RWPE2 (cell line): ENCODE results near the gene HIRIP3.

Experiments used
- ATAC-seq: fragments of 200-7000 bp; cut with Tn5 transposase; 3 replicates; pipeline ENCODE4 v1.9.1; 2021; ENCODE audit warnings: low read depth
- DNase-seq: peaks from one replicate; pipeline ENCODE4 v3.0.0-alpha.2; 2020; ENCODE audit warnings: low spot score
- H3K27ac ChIP-seq: fragments of 450-650 bp; 2 replicates; pipeline ENCODE4 v1.5.1; 2017; ENCODE audit warnings: mild to moderate bottlenecking; ENCODE audit not compliant: poor library complexity, severe bottlenecking
- H3K27me3 ChIP-seq: fragments of 250-450 bp; sonication (Bioruptor Pico); 2 replicates; pipeline ENCODE4 v1.5.1; 2021; ENCODE audit warnings: mild to moderate bottlenecking, moderate library complexity; ENCODE audit not compliant: insufficient read depth, poor library complexity, severe bottlenecking
- H3K36me3 ChIP-seq: fragments of 250-450 bp; sonication (Bioruptor Pico); 2 replicates; pipeline ENCODE4 v1.5.1; 2020; ENCODE audit warnings: low read depth, mild to moderate bottlenecking, moderate library complexity
- H3K4me1 ChIP-seq: fragments of 250-450 bp; sonication (Bioruptor Pico); 2 replicates; pipeline ENCODE4 v1.5.1; 2021; ENCODE audit warnings: mild to moderate bottlenecking, moderate library complexity; ENCODE audit not compliant: insufficient read depth, poor library complexity, severe bottlenecking
- H3K4me3 ChIP-seq: fragments of 250-450 bp; sonication (Bioruptor Pico); 2 replicates; pipeline ENCODE4 v1.5.1; 2021; ENCODE audit warnings: mild to moderate bottlenecking, moderate library complexity; ENCODE audit not compliant: severe bottlenecking
- H3K9me3 ChIP-seq: fragments of 250-450 bp; sonication (Bioruptor Pico); 2 replicates; pipeline ENCODE4 v1.5.1; 2021; ENCODE audit warnings: mild to moderate bottlenecking, moderate library complexity; ENCODE audit not compliant: severe bottlenecking
- TF ChIP-seq, protein P1 (sequence below): fragments of 450-650 bp; IDR thresholded peaks from one replicate; pipeline ENCODE4 v1.5.1; 2017; ENCODE audit warnings: mild to moderate bottlenecking, moderate library complexity; ENCODE audit not compliant: poor library complexity, severe bottlenecking

The HIRIP3 gene

DNA sequence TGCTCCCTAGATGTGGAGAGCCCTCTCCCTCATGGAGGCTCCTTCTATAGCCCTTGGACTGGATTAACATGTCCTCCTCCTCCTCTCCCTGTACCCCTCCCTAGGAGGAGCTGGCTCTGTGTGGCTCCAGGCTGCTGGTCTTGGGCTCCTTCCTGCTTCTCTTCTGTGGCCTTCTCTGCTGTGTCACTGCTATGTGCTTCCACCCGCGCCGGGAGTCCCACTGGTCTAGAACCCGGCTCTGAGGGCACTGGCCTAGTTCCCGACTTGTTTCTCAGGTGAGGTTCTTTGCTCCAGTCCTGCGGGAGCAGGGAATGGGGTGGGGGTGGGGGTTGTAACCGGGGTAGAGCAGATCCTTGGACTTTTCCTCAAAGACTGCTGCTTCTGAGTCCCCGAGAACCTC, 24.1 kb downstream of the HIRIP3 start:
- TF ChIP-seq, protein P1, sequence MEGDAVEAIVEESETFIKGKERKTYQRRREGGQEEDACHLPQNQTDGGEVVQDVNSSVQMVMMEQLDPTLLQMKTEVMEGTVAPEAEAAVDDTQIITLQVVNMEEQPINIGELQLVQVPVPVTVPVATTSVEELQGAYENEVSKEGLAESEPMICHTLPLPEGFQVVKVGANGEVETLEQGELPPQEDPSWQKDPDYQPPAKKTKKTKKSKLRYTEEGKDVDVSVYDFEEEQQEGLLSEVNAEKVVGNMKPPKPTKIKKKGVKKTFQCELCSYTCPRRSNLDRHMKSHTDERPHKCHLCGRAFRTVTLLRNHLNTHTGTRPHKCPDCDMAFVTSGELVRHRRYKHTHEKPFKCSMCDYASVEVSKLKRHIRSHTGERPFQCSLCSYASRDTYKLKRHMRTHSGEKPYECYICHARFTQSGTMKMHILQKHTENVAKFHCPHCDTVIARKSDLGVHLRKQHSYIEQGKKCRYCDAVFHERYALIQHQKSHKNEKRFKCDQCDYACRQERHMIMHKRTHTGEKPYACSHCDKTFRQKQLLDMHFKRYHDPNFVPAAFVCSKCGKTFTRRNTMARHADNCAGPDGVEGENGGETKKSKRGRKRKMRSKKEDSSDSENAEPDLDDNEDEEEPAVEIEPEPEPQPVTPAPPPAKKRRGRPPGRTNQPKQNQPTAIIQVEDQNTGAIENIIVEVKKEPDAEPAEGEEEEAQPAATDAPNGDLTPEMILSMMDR = no peak
- Histone ChIP-seq H3K9me3 (no peaks in the 10 kb centered on the region), H3K27me3 (no peaks in the 10 kb centered on the region), H3K27ac (no peak overlapping the region), H3K4me1 (peaks cover 11% of the 10 kb centered on the region), H3K4me3 (no peak overlapping the region), H3K36me3 (peaks cover 31% of the 10 kb centered on the region)
- ATAC-seq = no peak
- DNase-seq = no peak

DNA sequence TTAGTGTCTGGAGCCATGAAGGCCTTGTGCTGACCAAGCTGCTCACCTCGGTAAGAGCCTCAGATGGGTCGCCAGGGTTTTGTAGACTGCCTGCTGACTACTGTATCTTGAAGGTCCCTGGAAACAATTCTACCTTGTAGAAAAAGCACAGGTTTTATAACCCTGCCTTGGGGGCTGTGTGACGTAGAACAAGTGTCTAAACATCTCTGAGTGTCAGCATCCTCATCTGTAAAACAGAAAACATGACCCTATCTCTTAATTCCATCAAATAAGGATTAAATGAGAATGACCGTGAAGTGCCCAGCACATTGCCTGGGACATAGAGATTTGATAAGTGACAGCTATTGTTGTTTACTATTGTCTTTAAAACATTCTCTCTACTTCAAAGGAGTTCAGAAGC, 27.2 kb downstream of the HIRIP3 start:
- Histone ChIP-seq H3K27me3 (no peaks in the 10 kb centered on the region), H3K4me3 (no peak overlapping the region), H3K27ac (no peak overlapping the region), H3K36me3 (peaks cover 37% of the 10 kb centered on the region), H3K4me1 (no peaks in the 10 kb centered on the region), H3K9me3 (no peaks in the 10 kb centered on the region)
- DNase-seq = no peak
- no peak for ATAC-seq
- TF ChIP-seq, protein P1 = no peak

- ATAC-seq = no peak
- TF ChIP-seq, protein P1 = no peak
- peaks cover 24% of the 10 kb centered on the region for H3K36me3 ChIP-seq
- no peaks in the 10 kb centered on the region for H3K27me3 ChIP-seq
- DNase-seq = no peak
- no peaks in the 10 kb centered on the region for H3K9me3 ChIP-seq
- H3K27ac ChIP-seq = peak overlapping the region; percentile 57
- H3K4me1 ChIP-seq = peaks cover 5% of the 10 kb centered on the region
- no peak overlapping the region for H3K4me3 ChIP-seq
These were observed 32.2 kb downstream of the HIRIP3 start for GRCh38 chr16:29963021-29963743.

GRCh38 chr16:29962344-29962994, 32.9 kb downstream of the HIRIP3 start:
- Histone ChIP-seq H3K36me3 (peaks cover 20% of the 10 kb centered on the region), H3K27me3 (no peaks in the 10 kb centered on the region), H3K27ac (peak overlapping the region; percentile 57), H3K4me3 (peak overlapping the region; percentile 53), H3K9me3 (no peaks in the 10 kb centered on the region), H3K4me1 (peaks cover 5% of the 10 kb centered on the region)
- ATAC-seq (peak; percentile 43; the same call in 2 of the 3 replicates), DNase-seq (no peak)
- TF ChIP-seq, protein P1 = no peak
